CMK (cell line): ENCODE results near the gene TIPRL.
A peak's percentile ranks its signal among the peaks of the same experiment; 100 is the strongest.
"Not testable (repeated sequence)": the region's sequence is repeated elsewhere in the genome, so short reads cannot be mapped to it uniquely, and the experiment has no call there.

ENCODE experiments used
- DNase-seq: peaks from one replicate; pipeline ENCODE4 v3.0.0-alpha.2; 2010; ENCODE audit warnings: low read depth

The TIPRL gene

GRCh38 chr1:168178638-168179437 is at the start of gene TIPRL:
Gene TIPRL, plus strand, starts transcription at chr1:168178962. Its CDS starts 116 bp downstream, at chr1:168179078.
- DNase-seq: peak; percentile 100

DNA sequence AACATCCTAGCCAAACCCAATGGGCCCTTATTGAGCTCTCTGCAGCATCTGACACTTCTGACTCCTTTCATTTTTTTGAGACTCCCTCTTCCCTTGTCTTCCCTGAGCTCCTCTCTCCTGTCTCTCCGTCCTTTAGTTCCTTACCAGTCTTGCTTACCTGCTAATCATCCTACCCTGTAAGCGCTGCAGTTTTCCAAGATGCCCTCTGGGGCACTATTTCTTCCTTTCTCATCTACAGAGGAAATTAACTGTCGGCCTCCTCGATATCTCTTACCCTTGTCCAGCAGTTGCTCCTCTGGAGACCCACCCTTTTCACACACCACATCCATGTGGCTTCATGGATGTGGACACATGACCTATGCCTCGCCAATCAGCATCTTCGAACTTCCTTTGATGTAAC is 48.8 kb upstream of the TIPRL start:
- DNase-seq: no peak

- no peak for DNase-seq
These were observed 44.6 kb upstream of the TIPRL start for GRCh38 chr1:168134132-168134531.

- DNase-seq: no peak
These were observed 44.1 kb upstream of the TIPRL start for GRCh38 chr1:168134642-168135041.

DNA sequence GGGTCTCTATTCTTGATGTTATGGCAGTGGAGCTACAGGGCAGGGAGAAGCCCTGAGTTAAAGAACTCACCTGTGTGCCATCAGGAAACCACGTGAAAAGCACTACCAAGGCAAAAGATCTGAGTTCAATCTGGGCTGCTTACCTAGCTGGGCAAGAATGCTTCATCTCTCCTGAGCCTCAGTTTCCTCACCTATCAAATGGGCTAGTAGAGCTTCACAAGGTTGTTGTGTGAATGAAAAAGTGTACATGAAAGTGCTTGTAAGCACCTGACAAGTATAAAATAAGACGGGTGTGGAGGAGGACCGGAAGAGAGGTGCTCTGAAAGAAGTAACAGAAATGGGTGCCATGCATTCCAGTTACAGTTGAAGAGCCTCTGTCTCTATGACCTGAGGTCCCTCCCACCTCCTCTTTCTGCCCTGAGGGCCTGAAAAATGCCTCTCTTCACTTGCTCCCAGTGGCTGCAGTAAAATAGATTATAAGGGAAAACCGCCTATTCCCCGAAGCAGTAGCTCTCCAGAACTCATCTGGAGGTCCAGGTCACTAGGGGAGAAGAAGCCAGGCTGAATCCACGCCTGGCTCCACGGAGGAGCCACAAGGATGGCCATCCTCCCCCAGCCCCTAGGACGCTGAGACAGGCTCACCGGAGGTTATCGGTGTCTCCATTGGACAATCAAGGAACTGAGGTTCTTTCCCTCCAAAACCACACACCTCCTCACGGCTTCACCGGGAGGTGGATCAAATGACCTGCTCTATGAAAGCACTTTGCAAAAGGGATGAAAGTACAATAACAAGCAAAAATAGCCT is 43.4 kb upstream of the TIPRL start:
- no peak for DNase-seq

GRCh38 chr1:168135921-168136708 is 42.6 kb upstream of the TIPRL start:
- DNase-seq: no peak

- no peak for DNase-seq
These were observed 41.9 kb upstream of the TIPRL start, which contains the start of gene GPR161 for GRCh38 chr1:168136709-168137514. Gene GPR161, minus strand, starts transcription at chr1:168136930. Its CDS starts 32,080 bp downstream, at chr1:168104850.

DNA sequence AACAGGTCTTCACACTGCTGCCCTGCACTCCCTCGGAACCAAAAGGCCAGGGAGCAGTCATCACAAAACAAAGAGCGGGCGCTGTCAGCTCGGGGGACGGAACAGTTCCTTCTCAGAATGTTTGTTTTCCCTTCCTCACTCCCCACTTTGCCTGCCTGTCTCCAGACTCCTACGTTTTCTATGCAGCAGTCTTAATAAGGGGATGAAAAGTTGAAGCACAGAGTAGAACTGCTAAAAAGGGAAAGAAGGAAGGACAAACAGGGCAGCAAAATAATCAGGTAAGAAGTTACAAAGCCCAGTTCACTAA is 41.3 kb upstream of the TIPRL start:
- DNase-seq: no peak

- DNase-seq: no peak
These were observed 40.6 kb upstream of the TIPRL start for GRCh38 chr1:168138134-168138533.

DNA sequence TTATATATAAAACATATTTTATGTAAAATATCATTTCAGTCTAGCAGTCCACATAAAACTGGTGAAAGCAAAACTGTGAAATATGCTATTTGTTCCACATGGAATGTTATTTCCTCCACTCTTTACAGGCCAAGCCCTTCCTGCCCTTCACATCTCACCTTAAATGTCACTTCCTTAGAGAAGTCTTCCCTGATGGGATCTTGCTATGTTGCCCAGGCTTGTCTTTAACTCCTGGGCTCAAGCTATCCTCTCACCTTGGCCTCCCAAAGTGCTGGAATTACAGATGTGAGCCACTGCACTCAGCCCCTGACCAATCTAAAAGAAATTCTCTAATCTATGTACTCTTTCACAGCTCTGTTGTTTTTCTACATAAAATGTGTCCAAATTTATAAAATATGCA is 39.7 kb upstream of the TIPRL start:
- DNase-seq: no peak

DNA sequence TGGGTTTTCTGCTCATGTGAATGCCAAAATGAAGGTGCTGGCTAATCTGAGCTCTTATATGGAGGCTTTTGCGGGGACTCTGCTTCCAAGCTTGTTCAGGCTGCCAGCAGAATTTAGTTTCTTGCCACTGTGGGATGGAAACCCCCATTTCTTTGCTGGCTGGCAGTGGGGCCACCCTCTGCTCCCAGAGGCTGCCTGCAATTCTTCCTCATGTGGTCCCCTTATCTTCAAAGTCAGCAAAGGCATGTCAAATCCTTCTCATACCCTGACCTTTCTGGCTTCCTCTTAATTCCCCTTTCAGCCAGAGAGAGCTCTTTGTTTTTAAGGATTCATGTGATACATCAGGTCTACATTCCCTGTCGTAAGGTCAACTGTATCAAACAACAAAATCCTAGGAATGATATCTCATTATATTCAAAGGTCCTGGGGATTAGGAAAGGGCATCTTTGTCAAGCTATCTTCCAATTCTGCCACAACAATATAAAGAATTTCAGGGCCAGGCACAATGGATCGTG is 36.8 kb upstream of the TIPRL start:
- DNase-seq: no peak

DNA sequence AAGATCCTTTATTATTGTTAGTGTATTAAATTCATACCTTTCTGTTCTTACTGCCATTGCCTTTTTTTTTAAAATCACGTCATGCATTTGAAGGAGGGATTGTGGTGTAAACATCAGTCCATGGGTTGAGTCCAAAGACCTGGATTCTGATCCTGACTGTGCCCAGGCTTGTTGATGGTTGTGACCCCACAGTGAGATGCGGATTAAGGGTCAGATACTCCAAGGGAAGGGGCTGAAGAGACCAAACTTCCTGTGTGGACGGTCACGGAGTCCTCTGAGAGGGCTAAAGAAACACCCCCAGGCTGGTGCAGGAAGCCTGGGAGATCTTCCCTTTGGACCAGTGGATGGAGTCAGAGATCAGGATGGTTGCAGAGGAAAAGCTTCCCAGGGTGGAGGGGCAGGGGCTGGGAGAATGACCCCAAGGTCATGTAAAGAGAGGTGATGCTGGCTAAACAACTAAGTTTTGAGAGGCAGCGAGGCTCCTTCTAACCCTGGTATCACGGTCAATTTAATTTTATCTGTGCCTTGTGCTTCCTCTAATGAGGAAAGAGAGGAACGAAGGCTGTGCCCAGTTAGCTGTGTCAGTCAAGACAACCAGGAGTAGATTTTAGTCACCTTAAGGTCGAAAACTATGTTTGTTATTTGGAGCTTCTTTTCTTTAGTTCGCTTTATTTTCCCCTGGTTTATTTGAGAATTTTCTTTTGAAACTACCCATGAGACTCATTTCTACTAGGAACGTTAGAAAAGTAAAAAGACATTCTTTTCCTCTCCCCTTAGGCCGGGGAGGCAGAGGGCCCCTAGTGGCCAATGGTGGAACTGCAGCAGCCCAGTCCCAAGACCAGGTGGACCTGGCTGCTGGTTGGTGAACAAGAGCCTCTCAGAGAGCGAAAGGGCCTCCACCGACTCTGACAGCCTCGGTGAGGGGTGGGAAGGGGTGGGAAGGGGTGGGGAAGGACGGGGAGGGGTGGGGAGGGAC is 33.3 kb upstream of the TIPRL start:
- peak; percentile 98 for DNase-seq

- no peak for DNase-seq
These were observed 32.6 kb upstream of the TIPRL start for GRCh38 chr1:168146160-168146539.

DNA sequence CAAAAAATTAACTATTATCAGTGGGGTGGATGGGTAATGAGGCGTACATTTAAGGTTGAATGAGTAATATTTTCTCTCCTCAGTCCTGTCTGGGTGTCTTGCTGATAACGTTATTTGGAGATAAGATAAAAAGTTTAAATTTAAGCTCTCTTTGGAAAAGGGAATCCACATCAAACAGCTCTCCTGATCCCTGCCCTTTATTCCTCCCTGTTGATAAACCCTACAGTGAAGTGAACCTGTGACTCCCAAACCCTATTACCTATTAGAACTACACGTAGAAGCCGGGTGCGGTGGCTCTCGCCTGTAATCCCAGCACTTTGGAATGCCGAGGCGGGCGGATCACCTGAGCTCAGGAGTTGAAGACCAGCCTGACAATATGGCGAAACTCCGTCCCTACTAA is 32.1 kb upstream of the TIPRL start:
- DNase-seq: no peak

GRCh38 chr1:168148916-168149315 is 29.8 kb upstream of the TIPRL start:
- no peak for DNase-seq

DNA sequence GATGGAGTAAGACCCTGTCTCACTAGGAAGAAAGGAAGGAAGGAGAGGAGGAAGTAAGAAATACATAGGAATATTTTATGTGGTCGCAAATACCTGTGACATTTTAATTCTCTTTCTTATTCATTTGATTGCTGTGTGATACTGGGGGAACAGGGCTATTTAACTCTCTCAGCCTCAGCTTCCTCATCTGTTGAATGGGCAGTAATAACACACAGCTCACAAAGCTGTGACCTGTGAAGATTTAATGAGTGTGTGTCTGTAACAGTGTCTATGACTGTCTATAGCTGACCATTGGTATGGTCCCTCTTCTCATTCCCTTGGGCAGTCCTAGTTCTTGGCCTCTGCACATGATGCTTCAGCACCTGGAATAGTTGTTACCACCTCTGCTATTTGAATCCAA is 28.5 kb upstream of the TIPRL start:
- no peak for DNase-seq

DNA sequence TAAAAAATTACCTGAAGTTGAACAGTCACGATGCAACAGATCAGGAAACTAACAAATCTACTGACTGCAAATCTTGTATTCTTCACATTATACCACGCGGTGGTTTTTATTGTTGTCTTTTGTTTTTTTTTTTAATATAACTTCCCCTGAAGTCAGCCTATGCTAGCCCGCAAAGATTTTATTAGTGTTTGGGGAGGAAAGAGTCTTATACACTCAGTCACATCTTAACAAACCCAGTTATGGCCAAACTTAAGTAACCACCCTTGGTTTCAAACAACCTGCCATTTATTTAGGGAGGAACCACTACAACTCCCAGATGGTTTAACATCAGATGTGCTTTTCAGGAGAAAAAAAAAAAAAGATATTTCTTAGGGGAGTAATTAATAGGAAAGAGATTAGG is 26.8 kb upstream of the TIPRL start:
- no peak for DNase-seq

- DNase-seq: not testable (repeated sequence)
These were observed 24.1 kb upstream of the TIPRL start for GRCh38 chr1:168154707-168155106.

DNA sequence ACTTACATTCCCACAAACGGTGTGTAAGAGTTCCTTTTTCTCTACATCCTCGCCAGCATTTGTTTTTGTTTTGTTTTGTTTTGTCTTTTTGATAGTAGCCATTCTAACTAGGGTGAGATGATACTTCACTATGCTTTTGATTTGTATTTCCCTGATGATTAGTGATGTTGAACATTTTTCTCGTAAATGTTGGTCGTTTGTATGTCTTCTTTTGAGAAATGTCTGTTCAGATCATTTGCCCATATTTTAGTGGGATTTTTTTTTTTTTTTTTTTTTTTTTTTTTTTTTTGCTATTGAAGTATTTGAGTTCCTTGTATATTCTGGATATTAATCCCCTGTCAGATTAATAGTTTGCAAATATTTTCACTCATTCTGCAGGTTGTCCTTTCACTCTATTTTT is 22.9 kb upstream of the TIPRL start:
- no peak for DNase-seq

DNA sequence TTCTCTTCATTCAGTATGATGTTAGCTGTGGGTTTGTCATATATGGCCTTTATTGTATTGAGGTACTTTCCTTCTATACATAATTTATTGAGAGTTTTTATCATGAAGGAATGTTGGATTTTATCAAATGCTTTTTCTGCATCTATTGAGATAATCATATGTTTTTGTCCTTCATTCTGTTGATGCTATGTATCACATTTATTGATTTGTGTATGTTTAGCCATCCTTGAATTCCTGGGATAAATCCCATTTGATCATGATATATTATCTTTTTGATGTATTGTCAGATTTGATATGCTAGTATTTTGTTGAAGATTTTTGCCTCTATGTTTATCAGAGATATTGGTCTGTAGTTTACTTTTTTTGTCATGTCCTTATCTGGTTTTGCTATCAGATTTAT is 21.1 kb upstream of the TIPRL start:
- no peak for DNase-seq
